ENCODE measurements around the gene PEX5L. TPM values are rescaled to one million over a fixed set of nuclear protein-coding genes. Genes with fewer than 3 reads are reported as not detected.

The PEX5L gene
- total and polyA plus RNA-seq, 2 experiments from 2014 or later, result 0.13 to 0.63 TPM

GRCh38 chr3:179929091-179929529, 107.6 kb downstream of the PEX5L start:
- no peak overlapping the region for H3K4me3 ChIP-seq
- H3K27ac ChIP-seq, result no peak overlapping the region
- H3K79me2 ChIP-seq, result no peaks in the 10 kb centered on the region
- H3K4me2 ChIP-seq, result no peak overlapping the region
- H3K36me3 ChIP-seq (replicated peaks; ENCODE audit: insufficient read depth, low read depth), result no peaks in the 10 kb centered on the region
- TF ChIP-seq CTCF (IDR thresholded peaks at IDR 0.05; ENCODE audit: poor library complexity) (peak; percentile 90), EZH2 (IDR thresholded peaks at IDR 0.05; ENCODE audit: borderline replicate concordance) (no peak), EZH2phosphoT487 (IDR thresholded peaks at IDR 0.05; ENCODE audit: low read depth, severe bottlenecking, unreplicated experiment) (no peak)
- no peak overlapping the region for H2AFZ ChIP-seq
- H3K27me3 ChIP-seq, result no peaks in the 10 kb centered on the region
- no peaks in the 10 kb centered on the region for H3K9me2 ChIP-seq (replicated peaks; ENCODE audit: insufficient read depth)
- no peaks in the 10 kb centered on the region for H3K9me3 ChIP-seq (ENCODE audit: low read depth)
- no peaks in the 10 kb centered on the region for H3K4me1 ChIP-seq (ENCODE audit: insufficient read depth)
- H4K20me1 ChIP-seq (ENCODE audit: insufficient read depth, poor library complexity, severe bottlenecking), result no peaks in the 10 kb centered on the region
- WGBS (ENCODE audit: low lambda C conversion rate, missing lambda C conversion rate), result 0% methylated on average over 1 of the region's 1 CpG
- DNase-seq (ENCODE audit: low spot score), result peak; percentile 68

GRCh38 chr3:179927191-179927590, 109.5 kb downstream of the PEX5L start:
- H3K36me3 ChIP-seq (replicated peaks; ENCODE audit: insufficient read depth, low read depth), result no peaks in the 10 kb centered on the region
- no peaks in the 10 kb centered on the region for H3K79me2 ChIP-seq
- no peak overlapping the region for H3K4me3 ChIP-seq
- no peaks in the 10 kb centered on the region for H3K9me3 ChIP-seq (ENCODE audit: low read depth)
- no peak overlapping the region for H3K4me2 ChIP-seq
- no peak for DNase-seq (ENCODE audit: low spot score)
- no peaks in the 10 kb centered on the region for H3K9me2 ChIP-seq (replicated peaks; ENCODE audit: insufficient read depth)
- 66% methylated on average over 3 of the region's 3 CpGs for WGBS (ENCODE audit: low lambda C conversion rate, missing lambda C conversion rate)
- H3K27me3 ChIP-seq, result no peaks in the 10 kb centered on the region
- no peak overlapping the region for H2AFZ ChIP-seq
- TF ChIP-seq CTCF (IDR thresholded peaks at IDR 0.05; ENCODE audit: poor library complexity) (no peak), EZH2 (IDR thresholded peaks at IDR 0.05; ENCODE audit: borderline replicate concordance) (no peak), EZH2phosphoT487 (IDR thresholded peaks at IDR 0.05; ENCODE audit: low read depth, severe bottlenecking, unreplicated experiment) (no peak)
- no peaks in the 10 kb centered on the region for H4K20me1 ChIP-seq (ENCODE audit: insufficient read depth, poor library complexity, severe bottlenecking)
- H3K4me1 ChIP-seq (ENCODE audit: insufficient read depth), result no peaks in the 10 kb centered on the region
- H3K27ac ChIP-seq, result no peak overlapping the region

GRCh38 chr3:179921951-179922350, 114.8 kb downstream of the PEX5L start:
- Histone ChIP-seq H3K4me1 (ENCODE audit: insufficient read depth) (no peaks in the 10 kb centered on the region), H3K4me2 (no peak overlapping the region), H4K20me1 (ENCODE audit: insufficient read depth, poor library complexity, severe bottlenecking) (no peaks in the 10 kb centered on the region), H3K27me3 (no peaks in the 10 kb centered on the region), H3K9me2 (replicated peaks; ENCODE audit: insufficient read depth) (no peaks in the 10 kb centered on the region), H3K27ac (no peak overlapping the region), H3K9me3 (ENCODE audit: low read depth) (no peaks in the 10 kb centered on the region), H3K36me3 (replicated peaks; ENCODE audit: insufficient read depth, low read depth) (no peaks in the 10 kb centered on the region), H3K4me3 (no peak overlapping the region), H2AFZ (no peak overlapping the region), H3K79me2 (no peaks in the 10 kb centered on the region)
- DNase-seq (ENCODE audit: low spot score), result no peak
- WGBS (ENCODE audit: low lambda C conversion rate, missing lambda C conversion rate), result 79% methylated on average over 3 of the region's 3 CpGs
- TF ChIP-seq EZH2 (IDR thresholded peaks at IDR 0.05; ENCODE audit: borderline replicate concordance) (no peak), EZH2phosphoT487 (IDR thresholded peaks at IDR 0.05; ENCODE audit: low read depth, severe bottlenecking, unreplicated experiment) (no peak), CTCF (IDR thresholded peaks at IDR 0.05; ENCODE audit: poor library complexity) (no peak)

- Histone ChIP-seq H3K4me2 (no peak overlapping the region), H3K27me3 (no peaks in the 10 kb centered on the region), H3K36me3 (replicated peaks; ENCODE audit: insufficient read depth, low read depth) (no peaks in the 10 kb centered on the region), H3K9me2 (replicated peaks; ENCODE audit: insufficient read depth) (no peaks in the 10 kb centered on the region), H3K9me3 (ENCODE audit: low read depth) (no peaks in the 10 kb centered on the region), H2AFZ (no peak overlapping the region), H3K79me2 (no peaks in the 10 kb centered on the region), H3K4me3 (no peak overlapping the region), H3K4me1 (ENCODE audit: insufficient read depth) (no peaks in the 10 kb centered on the region), H4K20me1 (ENCODE audit: insufficient read depth, poor library complexity, severe bottlenecking) (no peaks in the 10 kb centered on the region), H3K27ac (no peak overlapping the region)
- TF ChIP-seq EZH2phosphoT487 (IDR thresholded peaks at IDR 0.05; ENCODE audit: low read depth, severe bottlenecking, unreplicated experiment) (no peak), EZH2 (IDR thresholded peaks at IDR 0.05; ENCODE audit: borderline replicate concordance) (no peak), CTCF (IDR thresholded peaks at IDR 0.05; ENCODE audit: poor library complexity) (no peak)
- WGBS (ENCODE audit: low lambda C conversion rate, missing lambda C conversion rate), result 84% methylated on average over 4 of the region's 4 CpGs
- DNase-seq (ENCODE audit: low spot score), result no peak
Measured at GRCh38 chr3:179921500-179921899, 115.2 kb downstream of the PEX5L start.
